Neutrophil (primary cell): ENCODE results near the gene HSCB.
"Not testable (repeated sequence)": the region's sequence is repeated elsewhere in the genome, so short reads cannot be mapped to it uniquely, and the experiment has no call there.

Experiments used
- H3K27ac ChIP-seq: fragments of 200-600 bp; sonication (generic); 2 replicates; pipeline ENCODE4 v1.5.1; 2016; ENCODE audit warnings: mild to moderate bottlenecking, moderate library complexity
- H3K27me3 ChIP-seq: fragments of 200-600 bp; sonication (generic); 2 replicates; pipeline ENCODE4 v1.6.0; 2016; ENCODE audit warnings: mild to moderate bottlenecking
- H3K36me3 ChIP-seq: fragments of 200-600 bp; sonication (generic); 2 replicates; pipeline ENCODE4 v1.5.1; 2017
- H3K4me1 ChIP-seq, 2 experiments: fragments of 200-600 bp in 1 of 2; sonication (generic) in 1 of 2; 1 replicate in 1 of 2; 2 replicates in 1 of 2; pipeline versions ENCODE4 v1.5.1 to v1.6.1; 2013 to 2016; ENCODE audit warnings: low read depth in 1 of 2, low read length in 1 of 2, mild to moderate bottlenecking in 1 of 2, moderate library complexity in 1 of 2; ENCODE audit not compliant: control insufficient read depth in 1 of 2, insufficient read depth in 1 of 2
- H3K4me3 ChIP-seq, 2 experiments: fragments of 200-600 bp in 1 of 2; sonication (generic) in 1 of 2; 1 replicate in 1 of 2; 2 replicates in 1 of 2; pipeline ENCODE4 v1.5.1; 2013 to 2016; ENCODE audit warnings: low read depth in 1 of 2, low read length in 1 of 2, mild to moderate bottlenecking in 1 of 2, moderate library complexity in 1 of 2
- H3K9me3 ChIP-seq: fragments of 200-600 bp; sonication (generic); 2 replicates; pipeline ENCODE4 v1.5.1; 2016
- TF ChIP-seq, protein P1 (sequence below): fragments of 200-600 bp; sonication (generic); IDR thresholded peaks from 2 replicates; pipeline ENCODE4 v1.5.1; 2016; ENCODE audit warnings: antibody characterized with exemption

HSCB gene

DNA sequence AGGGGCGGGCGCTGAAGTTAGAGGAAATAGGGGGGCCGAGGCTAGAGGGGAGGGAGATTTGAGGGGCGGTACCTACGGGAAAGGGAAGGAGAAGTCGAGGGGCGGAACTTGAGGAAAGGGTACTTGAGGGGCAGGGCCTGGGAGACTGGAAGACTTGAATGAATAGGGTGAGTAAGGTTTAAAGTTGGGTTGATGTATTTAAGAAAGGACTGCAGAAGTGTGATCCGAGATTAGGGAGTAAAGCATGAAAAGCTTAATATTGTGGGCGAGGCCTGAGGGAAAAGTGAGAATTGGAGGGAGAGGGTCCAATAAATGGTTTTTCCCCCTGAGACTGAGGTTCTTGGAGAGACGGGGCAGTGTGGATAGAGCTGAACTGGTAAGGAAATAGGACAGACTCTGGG lies 723 bp downstream of the HSCB start:
- Histone ChIP-seq H3K27ac (peak overlapping the region; percentile 91), H3K27me3 (no peaks in the 10 kb centered on the region), H3K36me3 (no peaks in the 10 kb centered on the region), H3K4me1 (peaks cover 22 to 25% of the 10 kb centered on the region in 2 experiments), H3K9me3 (no peaks in the 10 kb centered on the region), H3K4me3 (peak overlapping the region; percentile 98 to 99)
- TF ChIP-seq, protein P1, sequence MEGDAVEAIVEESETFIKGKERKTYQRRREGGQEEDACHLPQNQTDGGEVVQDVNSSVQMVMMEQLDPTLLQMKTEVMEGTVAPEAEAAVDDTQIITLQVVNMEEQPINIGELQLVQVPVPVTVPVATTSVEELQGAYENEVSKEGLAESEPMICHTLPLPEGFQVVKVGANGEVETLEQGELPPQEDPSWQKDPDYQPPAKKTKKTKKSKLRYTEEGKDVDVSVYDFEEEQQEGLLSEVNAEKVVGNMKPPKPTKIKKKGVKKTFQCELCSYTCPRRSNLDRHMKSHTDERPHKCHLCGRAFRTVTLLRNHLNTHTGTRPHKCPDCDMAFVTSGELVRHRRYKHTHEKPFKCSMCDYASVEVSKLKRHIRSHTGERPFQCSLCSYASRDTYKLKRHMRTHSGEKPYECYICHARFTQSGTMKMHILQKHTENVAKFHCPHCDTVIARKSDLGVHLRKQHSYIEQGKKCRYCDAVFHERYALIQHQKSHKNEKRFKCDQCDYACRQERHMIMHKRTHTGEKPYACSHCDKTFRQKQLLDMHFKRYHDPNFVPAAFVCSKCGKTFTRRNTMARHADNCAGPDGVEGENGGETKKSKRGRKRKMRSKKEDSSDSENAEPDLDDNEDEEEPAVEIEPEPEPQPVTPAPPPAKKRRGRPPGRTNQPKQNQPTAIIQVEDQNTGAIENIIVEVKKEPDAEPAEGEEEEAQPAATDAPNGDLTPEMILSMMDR, result no peak

DNA sequence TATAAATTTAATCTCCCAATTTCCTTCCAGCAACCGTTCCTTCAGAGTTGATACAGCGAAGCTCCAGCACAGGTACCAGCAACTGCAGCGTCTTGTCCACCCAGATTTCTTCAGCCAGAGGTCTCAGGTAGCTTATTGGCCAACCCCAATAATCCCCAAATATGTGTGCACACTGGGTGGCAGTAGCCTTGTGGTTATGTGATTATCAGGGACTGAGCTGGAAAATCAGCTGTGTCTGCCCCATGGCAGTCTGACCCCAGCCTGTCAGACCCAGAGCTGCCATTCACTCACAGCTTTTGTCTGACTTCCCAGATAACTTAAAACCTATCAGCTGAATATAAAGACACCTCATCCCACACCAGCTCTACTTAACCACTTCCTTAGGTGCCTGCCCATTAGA lies 2.0 kb downstream of the HSCB start:
- Histone ChIP-seq H3K36me3 (no peaks in the 10 kb centered on the region), H3K9me3 (no peaks in the 10 kb centered on the region), H3K27ac (no peak overlapping the region), H3K4me1 (peaks cover 22 to 25% of the 10 kb centered on the region in 2 experiments), H3K27me3 (no peaks in the 10 kb centered on the region), H3K4me3 (no peak overlapping the region)
- TF ChIP-seq, protein P1, result no peak

DNA sequence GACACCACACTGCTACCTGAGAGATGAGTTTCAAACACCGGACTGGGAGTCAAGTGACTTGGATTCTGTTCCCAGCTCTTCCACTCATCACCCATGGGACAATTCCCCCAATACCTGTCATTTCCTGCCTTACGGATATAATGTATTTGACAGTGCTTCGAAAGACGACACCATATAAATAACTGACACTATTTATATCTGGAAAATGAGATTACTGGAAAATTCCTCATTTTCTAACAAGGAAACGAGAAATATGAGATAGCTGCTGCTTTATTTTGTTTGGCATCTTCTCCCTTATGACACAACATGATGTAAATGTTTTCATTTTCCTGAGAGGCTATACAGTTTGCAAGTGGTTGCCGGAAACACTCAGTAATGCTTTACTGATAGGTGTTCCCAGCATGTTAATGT lies 8.6 kb downstream of the HSCB start:
- Histone ChIP-seq H3K27ac (no peak overlapping the region), H3K4me1 (no peaks in the 10 kb centered on the region), H3K27me3 (no peaks in the 10 kb centered on the region), H3K36me3 (no peaks in the 10 kb centered on the region), H3K4me3 (no peak overlapping the region), H3K9me3 (no peaks in the 10 kb centered on the region)
- TF ChIP-seq, protein P1, result no peak

DNA sequence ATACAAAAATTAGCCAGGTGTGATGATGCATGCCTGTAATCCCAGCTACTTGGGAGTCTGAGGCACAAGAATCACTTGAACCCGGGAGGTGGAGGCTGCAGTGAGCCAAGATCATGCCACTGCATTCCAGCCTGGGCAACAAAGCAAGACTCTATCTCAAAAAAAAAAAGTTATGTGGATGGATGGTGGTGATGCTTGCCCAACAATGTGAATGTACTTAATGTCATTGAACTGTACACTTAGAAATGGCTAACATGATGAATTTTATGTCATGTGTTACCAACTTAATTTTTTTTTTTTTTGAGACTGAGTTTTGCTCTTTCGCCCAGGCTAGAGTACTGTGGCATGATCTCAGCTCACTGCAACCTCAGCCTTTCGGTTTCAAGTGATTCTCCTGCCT lies 12.7 kb downstream of the HSCB start:
- not testable (repeated sequence) for H3K27ac ChIP-seq, H3K36me3 ChIP-seq, H3K27me3 ChIP-seq, H3K9me3 ChIP-seq, H3K4me1 ChIP-seq, H3K4me3 ChIP-seq

DNA sequence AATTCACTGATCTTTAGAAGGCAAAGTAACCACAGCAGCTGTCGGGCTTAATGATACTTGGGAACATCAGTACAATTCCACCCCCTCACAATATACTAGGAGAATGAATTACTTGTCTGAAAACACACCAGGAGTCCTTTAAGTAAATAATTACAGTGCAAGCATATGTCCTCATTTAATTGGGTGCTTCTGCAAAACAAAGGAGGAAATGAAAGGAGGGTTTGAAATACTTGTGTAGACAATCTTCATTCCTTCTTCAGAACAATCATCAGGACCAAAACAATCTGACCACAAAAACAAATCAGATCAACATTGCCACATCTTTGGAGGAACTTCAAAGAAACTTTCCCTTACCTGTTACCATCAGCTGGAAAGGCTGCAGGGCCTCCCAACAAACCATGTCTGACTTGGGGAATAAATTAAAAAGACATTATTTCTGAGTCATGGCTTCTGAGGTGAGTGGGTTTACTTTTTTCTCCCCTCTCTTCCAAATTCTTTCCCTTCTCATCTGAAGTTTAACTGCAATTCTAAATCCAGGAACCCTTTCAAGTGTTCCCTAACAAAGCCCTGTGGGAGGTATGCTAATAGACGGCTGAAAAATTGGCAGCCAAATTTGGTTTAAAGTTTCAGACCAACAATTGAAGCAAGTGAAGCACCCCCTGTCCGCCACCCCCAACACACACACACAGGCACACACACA lies 18.2 kb downstream of the HSCB start:
- no peaks in the 10 kb centered on the region for H3K27me3 ChIP-seq
- H3K4me3 ChIP-seq, result no peak overlapping the region
- no peaks in the 10 kb centered on the region for H3K9me3 ChIP-seq
- H3K36me3 ChIP-seq, result no peaks in the 10 kb centered on the region
- TF ChIP-seq, protein P1, result no peak
- H3K4me1 ChIP-seq, result no peaks in the 10 kb centered on the region
- no peak overlapping the region for H3K27ac ChIP-seq

DNA sequence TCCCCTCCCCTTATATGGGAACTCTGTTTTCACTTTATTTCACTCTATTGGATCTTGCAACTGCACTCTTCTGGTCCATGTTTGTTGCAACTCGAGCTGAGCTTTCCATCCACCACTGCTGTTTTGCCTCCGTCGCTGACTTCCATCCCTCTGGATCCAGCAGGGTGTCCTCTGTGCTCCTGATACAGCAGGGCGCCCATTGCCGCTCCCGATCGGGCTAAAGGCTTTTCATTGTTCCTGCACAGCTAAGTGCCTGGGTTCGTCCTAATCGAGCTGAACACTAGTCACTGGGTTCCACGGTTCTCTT lies 19.6 kb downstream of the HSCB start:
- Histone ChIP-seq H3K27ac (no peak overlapping the region), H3K27me3 (no peaks in the 10 kb centered on the region), H3K9me3 (no peaks in the 10 kb centered on the region), H3K4me3 (no peak overlapping the region), H3K4me1 (no peaks in the 10 kb centered on the region), H3K36me3 (no peaks in the 10 kb centered on the region)
- TF ChIP-seq, protein P1, result no peak

DNA sequence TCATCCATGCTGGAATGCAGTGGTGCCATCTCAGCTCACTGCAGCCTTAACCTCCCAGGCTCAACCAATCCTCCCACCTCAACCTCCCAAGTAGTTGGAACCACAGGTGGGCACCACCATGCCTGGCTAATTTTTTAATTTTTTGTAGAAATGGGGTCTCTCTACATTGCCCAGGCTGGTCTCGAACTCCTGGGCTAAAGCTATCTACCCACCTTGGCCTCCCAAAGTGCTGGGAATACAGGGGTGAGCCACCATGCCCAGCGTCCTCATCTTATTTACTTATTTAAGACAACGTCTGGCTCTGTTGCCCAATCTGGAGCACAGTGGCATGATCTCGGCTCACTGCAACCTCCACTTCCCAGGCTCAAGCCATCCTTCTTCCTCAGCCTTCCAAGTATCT lies 20.2 kb downstream of the HSCB start:
- H3K4me3 ChIP-seq, H3K27ac ChIP-seq, H3K9me3 ChIP-seq, H3K27me3 ChIP-seq, H3K4me1 ChIP-seq, H3K36me3 ChIP-seq: not testable (repeated sequence)
